K562 (cell line): Measurements from ENCODE around the gene PEAR1. TPM values are rescaled to one million over a fixed set of nuclear protein-coding genes. Genes with fewer than 3 reads are reported as not detected.

Experiments
- CBFA2T3 ChIP-seq: fragments of 450-650 bp; IDR thresholded peaks from 2 replicates; pipeline ENCODE4 v1.6.1; 2017
- CTBP1 ChIP-seq: fragments of 450-650 bp; IDR thresholded peaks from 2 replicates; pipeline ENCODE4 v1.6.1; 2016; ENCODE audit warnings: borderline replicate concordance
- FOXP1 ChIP-seq: sonication (generic); formaldehyde crosslinking; IDR thresholded peaks from 2 replicates; pipeline ENCODE4 v1.8.0; 2022; ENCODE audit warnings: mild to moderate bottlenecking, missing genetic modification reagents
- KLF13 ChIP-seq: fragments of 450-650 bp; IDR thresholded peaks from 2 replicates; pipeline ENCODE4 v1.6.1; 2016; ENCODE audit warnings: missing genetic modification characterization, low read depth, mild to moderate bottlenecking, missing compliant biosample characterization, moderate library complexity, borderline replicate concordance
- L3MBTL2 ChIP-seq: fragments of 450-650 bp; IDR thresholded peaks from 2 replicates; pipeline ENCODE4 v1.6.1; 2016; ENCODE audit warnings: mild to moderate bottlenecking, moderate library complexity
- NRF1 ChIP-seq, 2 experiments: fragments of 450-650 bp; IDR thresholded peaks in 1 of 2; conservative IDR thresholded peaks in 1 of 2; 2 replicates each; pipeline ENCODE4 v1.6.1; 2014; ENCODE audit warnings: mild to moderate bottlenecking in 2 of 2
- SMAD3 ChIP-seq: fragments of 450-650 bp; formaldehyde crosslinking; conservative IDR thresholded peaks from 2 replicates; pipeline ENCODE4 v1.4.0; 2020; ENCODE audit warnings: mild to moderate bottlenecking
- SPI1 ChIP-seq: IDR thresholded peaks from 2 replicates; pipeline ENCODE4 v1.6.1; 2011; ENCODE audit warnings: low read depth, low read length, control low read depth, borderline replicate concordance
- UBTF ChIP-seq, 2 experiments: IDR thresholded peaks; 2 replicates each; pipeline ENCODE4 v1.6.1; 2012; ENCODE audit warnings: improper control_type of control experiment in 2 of 2, low read depth in 2 of 2, low read length in 2 of 2, borderline replicate concordance in 1 of 2
- ZBTB7A ChIP-seq: IDR thresholded peaks from 2 replicates; pipeline ENCODE4 v1.6.1; 2011; ENCODE audit warnings: low read depth, mild to moderate bottlenecking, low read length, moderate library complexity, borderline replicate concordance; ENCODE audit not compliant: control insufficient read depth
- ZNF12 ChIP-seq: sonication (generic); formaldehyde crosslinking; IDR thresholded peaks from 2 replicates; pipeline ENCODE4 v1.4.0; 2020; ENCODE audit warnings: mild to moderate bottlenecking, missing genetic modification reagents
- ZNF408 ChIP-seq: fragments of 250-450 bp; sonication (Bioruptor Pico); IDR thresholded peaks from 2 replicates; pipeline ENCODE4 v1.4.0; 2020; ENCODE audit warnings: low read depth, mild to moderate bottlenecking, moderate library complexity
- polyA plus RNA-seq, 8 experiments: library from polyadenylated mRNA; depleted of rRNA in 4 of 8; stranded (reverse) in 5 of 8; unstranded in 3 of 8; fragments of >200 nt; fragmentation: Nextera tagmentation in 2 of 8; fragmentation: Illumina TruSeq in 1 of 8; extraction: Ambion mirVana in 2 of 8; extraction: Trizol in 1 of 8; gene quantifications; 2 replicates each; pipeline versions ENCODE4 v1.2.1 to v1.2.3, GENCODE V29; 2011 to 2014; ENCODE audit warnings: inconsistent platforms in 1 of 8, missing spikeins in 1 of 8
- total RNA-seq, 7 experiments: library from RNA; depleted of rRNA in 6 of 7; stranded (reverse); fragments of >200 nt in 6 of 7; fragmentation: Illumina TruSeq in 2 of 7; extraction: Trizol in 2 of 7; gene quantifications; 2 replicates each; pipeline versions ENCODE4 v1.2.1 to v1.2.3, GENCODE V29; 2011 to 2021; ENCODE audit warnings: low replicate concordance in 1 of 7
- TF ChIP-seq, protein P1 (sequence below): fragments of 450-650 bp; formaldehyde crosslinking; IDR thresholded peaks from 2 replicates; pipeline ENCODE4 v1.4.0; 2020; ENCODE audit warnings: mild to moderate bottlenecking, moderate library complexity
- TF ChIP-seq, protein P2 (sequence below): IDR thresholded peaks from 3 replicates; pipeline ENCODE4 v1.6.1; 2011; ENCODE audit warnings: borderline replicate concordance, mild to moderate bottlenecking, moderate library complexity; ENCODE audit not compliant: insufficient read length; ENCODE audit errors: extremely low read depth
- TF ChIP-seq, protein P3 (sequence below): conservative IDR thresholded peaks from 2 replicates; pipeline ENCODE4 v1.6.1; 2011; ENCODE audit warnings: low read depth, mild to moderate bottlenecking, low read length; ENCODE audit not compliant: control insufficient read depth

Gene PEAR1
- total and polyA plus RNA-seq, 9 of the 15 experiments (the other 6 are each of a cell fraction or from before 2014, with no cell fraction given) = 0.87 to 13.9 (median 6.1) TPM

- TF ChIP-seq CBFA2T3 = peak; percentile 10; the same call in 1 of the 2 replicates
- TF ChIP-seq, protein P1, sequence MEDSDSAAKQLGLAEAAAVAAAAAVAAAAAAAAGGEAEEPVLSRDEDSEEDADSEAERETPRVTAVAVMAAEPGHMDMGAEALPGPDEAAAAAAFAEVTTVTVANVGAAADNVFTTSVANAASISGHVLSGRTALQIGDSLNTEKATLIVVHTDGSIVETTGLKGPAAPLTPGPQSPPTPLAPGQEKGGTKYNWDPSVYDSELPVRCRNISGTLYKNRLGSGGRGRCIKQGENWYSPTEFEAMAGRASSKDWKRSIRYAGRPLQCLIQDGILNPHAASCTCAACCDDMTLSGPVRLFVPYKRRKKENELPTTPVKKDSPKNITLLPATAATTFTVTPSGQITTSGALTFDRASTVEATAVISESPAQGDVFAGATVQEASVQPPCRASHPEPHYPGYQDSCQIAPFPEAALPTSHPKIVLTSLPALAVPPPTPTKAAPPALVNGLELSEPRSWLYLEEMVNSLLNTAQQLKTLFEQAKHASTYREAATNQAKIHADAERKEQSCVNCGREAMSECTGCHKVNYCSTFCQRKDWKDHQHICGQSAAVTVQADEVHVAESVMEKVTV (CRISPR knock-in tag) = peak; percentile 65
- TF ChIP-seq L3MBTL2 = peak; percentile 40; the same call in 1 of the 2 replicates
- TF ChIP-seq ZNF12 = 0 out of 2 replicates have a peak, but pooled peaks have one; percentile 12
- TF ChIP-seq, protein P2, sequence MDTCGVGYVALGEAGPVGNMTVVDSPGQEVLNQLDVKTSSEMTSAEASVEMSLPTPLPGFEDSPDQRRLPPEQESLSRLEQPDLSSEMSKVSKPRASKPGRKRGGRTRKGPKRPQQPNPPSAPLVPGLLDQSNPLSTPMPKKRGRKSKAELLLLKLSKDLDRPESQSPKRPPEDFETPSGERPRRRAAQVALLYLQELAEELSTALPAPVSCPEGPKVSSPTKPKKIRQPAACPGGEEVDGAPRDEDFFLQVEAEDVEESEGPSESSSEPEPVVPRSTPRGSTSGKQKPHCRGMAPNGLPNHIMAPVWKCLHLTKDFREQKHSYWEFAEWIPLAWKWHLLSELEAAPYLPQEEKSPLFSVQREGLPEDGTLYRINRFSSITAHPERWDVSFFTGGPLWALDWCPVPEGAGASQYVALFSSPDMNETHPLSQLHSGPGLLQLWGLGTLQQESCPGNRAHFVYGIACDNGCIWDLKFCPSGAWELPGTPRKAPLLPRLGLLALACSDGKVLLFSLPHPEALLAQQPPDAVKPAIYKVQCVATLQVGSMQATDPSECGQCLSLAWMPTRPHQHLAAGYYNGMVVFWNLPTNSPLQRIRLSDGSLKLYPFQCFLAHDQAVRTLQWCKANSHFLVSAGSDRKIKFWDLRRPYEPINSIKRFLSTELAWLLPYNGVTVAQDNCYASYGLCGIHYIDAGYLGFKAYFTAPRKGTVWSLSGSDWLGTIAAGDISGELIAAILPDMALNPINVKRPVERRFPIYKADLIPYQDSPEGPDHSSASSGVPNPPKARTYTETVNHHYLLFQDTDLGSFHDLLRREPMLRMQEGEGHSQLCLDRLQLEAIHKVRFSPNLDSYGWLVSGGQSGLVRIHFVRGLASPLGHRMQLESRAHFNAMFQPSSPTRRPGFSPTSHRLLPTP = no peak
- no peak for TF ChIP-seq ZNF408 (CRISPR knock-in tag)
- peak; percentile 90 for TF ChIP-seq ZBTB7A
- TF ChIP-seq, protein P3, sequence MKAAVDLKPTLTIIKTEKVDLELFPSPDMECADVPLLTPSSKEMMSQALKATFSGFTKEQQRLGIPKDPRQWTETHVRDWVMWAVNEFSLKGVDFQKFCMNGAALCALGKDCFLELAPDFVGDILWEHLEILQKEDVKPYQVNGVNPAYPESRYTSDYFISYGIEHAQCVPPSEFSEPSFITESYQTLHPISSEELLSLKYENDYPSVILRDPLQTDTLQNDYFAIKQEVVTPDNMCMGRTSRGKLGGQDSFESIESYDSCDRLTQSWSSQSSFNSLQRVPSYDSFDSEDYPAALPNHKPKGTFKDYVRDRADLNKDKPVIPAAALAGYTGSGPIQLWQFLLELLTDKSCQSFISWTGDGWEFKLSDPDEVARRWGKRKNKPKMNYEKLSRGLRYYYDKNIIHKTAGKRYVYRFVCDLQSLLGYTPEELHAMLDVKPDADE = 0 out of 2 replicates have a peak, but pooled peaks have one; percentile 42
- peak; percentile 37; the same call in 1 of the 2 replicates for TF ChIP-seq KLF13 (tag)
- TF ChIP-seq CTBP1 = peak; percentile 76; the same call in 1 of the 2 replicates
- no peak for TF ChIP-seq SMAD3
- TF ChIP-seq SPI1 = no peak
- TF ChIP-seq NRF1 (conservative IDR thresholded peaks at IDR 0.05 in 1 of 2, IDR thresholded peaks at IDR 0.05 in 1 of 2) = peak; percentile 41 to 42; a peak in 2 of 4 replicates
- 0 out of 4 replicates have a peak, but pooled peaks of 1 of the 2 experiments have one; percentile 56 for TF ChIP-seq UBTF (IDR thresholded peaks at IDR 0.05; ENCODE audit: borderline replicate concordance in 1 of 2, low read depth in 2 of 2, low read length in 2 of 2)
- no peak for TF ChIP-seq FOXP1 (CRISPR knock-in tag)
Measured at GRCh38 chr1:156892190-156893047, 1.1 kb upstream of the PEAR1 start (continued).
